Stimulated activated CD4-positive, alpha-beta T cell treated with anti-CD3 and anti-CD28 coated beads, Interleukin-2, amount 100 ng/mL, for 4 hours (primary cell): ENCODE results near the gene HNRNPD.
A peak's percentile ranks its signal among the peaks of the same experiment; 100 is the strongest.
"Not testable (repeated sequence)": the region's sequence is repeated elsewhere in the genome, so short reads cannot be mapped to it uniquely, and the experiment has no call there.

Source experiments
- DNase-seq: peaks from one replicate; pipeline ENCODE4 v3.0.0-alpha.2; 2020; ENCODE audit warnings: low read depth

Gene HNRNPD, protein sequence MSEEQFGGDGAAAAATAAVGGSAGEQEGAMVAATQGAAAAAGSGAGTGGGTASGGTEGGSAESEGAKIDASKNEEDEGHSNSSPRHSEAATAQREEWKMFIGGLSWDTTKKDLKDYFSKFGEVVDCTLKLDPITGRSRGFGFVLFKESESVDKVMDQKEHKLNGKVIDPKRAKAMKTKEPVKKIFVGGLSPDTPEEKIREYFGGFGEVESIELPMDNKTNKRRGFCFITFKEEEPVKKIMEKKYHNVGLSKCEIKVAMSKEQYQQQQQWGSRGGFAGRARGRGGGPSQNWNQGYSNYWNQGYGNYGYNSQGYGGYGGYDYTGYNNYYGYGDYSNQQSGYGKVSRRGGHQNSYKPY

DNA sequence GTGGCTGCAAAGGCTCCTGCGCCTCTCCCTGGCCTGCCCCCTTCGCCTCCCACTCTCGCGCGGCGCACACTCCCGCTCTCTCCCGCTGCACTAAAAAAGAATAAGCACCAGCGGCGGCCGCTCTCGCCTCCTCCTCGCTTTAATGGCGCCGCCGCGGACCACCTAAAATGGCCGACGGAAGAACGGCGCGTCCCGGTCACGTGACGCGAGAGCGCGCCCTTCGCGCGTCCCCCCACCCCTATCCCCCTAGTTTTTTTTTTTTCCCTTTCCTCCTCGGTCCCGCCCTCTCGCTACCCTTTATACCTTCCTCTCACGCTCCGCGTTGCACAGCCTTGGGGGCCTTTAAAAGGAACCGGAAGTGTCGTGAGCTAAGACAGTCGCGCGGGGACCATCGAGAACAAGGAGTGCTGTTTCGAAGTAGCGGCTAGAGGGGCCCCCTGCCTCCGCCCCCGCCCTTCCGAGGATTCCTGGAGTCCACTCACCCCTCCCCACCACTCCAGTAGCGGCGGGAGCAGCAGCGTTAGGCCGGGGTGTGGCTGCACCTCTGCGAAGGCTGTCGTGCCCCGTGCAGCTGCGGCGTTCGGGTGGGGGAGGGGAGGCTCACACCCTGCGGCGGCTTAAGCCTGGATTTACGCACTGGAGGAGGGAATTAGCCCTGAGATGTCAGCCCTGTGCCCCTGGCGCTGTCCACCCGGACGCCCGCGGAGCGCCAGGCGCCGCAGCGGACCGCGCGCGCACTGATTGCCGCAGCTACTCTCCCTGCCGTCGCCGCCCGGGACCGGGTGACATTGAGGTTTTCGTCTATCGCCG is at the start of gene HNRNPD:
HNRNPD (minus strand) TSS at position 176 of the 810 bp plus-strand sequence. CDS start 313 bp downstream, outside the sequence.
- DNase-seq: peak; percentile 89

DNA sequence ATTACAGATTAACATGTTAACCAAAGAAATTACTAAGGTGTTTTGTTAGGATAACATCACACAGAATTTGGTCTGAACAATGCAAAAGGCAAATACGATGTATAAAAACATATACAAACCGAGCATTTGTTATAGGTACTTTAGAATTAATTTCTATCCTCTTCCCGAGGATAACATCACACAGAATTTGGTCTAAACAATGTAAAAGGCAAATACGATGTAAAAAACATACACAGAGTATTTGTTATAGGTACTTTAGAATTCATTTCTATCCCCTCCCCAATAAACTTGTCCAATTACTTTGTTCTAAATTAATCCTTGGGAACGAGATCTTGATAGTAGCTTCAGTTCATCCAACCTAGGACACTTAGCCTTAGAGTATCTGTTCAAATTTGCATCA is 48.8 kb upstream of the HNRNPD start:
- DNase-seq: no peak

DNA sequence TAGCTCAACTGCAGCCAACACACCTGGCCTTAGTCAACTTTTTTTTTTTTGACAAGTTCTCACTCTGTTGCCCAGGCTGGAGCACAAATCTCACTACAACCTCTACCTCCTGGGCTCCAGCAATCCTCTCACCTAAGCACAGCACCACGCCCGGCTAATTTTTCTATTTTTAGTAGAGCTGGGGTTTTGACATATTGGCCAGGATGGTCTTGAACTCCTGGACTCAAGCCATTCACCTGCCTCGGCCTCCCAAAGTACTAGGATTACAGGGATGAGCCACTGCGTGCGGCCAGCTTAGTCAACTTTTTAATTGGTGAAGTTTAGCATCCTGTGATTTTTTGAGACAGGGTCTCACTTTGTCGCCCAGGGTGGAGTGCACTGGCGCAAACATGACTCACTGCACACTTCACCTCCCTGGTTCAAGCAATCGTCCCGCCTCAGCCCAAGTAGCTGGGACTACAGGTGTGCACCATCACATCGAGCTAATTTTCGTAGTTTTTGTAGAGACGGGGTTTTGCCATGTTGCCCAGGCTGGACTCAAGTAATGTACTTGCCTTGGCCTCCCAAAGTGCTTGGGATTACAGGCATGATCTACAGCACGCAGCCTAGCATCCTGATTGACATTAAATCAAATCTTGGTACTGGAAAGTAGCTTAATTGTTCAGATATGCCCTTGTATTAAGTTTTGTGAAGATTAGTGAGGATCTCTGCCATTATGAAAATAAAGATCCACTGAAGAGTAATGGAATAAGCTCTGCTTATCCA is 48.2 kb upstream of the HNRNPD start:
- DNase-seq: no peak

DNA sequence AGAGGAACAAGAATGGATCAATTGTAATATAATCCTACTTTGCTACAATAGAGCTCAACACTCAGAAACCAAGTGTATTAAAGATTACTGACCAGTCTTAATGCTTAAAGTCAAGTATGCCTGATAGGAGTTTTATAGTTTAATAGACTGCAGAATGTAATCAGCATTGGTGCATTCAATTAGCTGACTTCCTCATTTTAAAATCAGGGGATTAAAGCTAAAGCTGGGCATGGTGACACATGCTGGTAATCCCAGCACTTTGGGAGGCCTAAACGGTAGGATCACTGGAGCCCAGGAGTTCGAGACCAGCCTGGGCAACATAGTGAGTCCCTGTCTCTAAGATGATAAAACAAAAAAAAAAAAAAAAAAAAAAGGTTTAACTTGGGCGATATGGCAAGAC is 45.7 kb upstream of the HNRNPD start:
- no peak for DNase-seq

DNA sequence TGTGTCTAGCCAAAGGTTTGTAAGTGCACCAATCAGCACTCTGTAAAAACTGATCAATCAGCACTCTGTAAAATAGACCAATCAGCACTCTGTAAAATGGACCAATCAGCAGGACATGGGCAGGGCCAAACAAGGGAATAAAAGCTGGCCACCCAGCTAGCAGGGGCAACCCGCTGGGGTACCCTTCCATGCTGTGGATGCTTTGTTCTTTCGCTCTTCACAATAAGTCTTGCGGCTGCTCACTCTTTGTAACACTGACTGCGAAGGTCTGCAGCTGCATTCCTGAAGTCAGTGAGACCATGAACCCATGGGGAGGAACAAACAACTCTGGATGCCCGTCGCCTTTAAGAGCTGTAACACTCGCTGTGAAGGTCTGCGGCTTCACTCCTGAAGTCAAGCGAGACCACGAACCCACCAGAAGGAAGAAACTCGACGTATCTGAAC is 42.2 kb upstream of the HNRNPD start:
- no peak for DNase-seq

DNA sequence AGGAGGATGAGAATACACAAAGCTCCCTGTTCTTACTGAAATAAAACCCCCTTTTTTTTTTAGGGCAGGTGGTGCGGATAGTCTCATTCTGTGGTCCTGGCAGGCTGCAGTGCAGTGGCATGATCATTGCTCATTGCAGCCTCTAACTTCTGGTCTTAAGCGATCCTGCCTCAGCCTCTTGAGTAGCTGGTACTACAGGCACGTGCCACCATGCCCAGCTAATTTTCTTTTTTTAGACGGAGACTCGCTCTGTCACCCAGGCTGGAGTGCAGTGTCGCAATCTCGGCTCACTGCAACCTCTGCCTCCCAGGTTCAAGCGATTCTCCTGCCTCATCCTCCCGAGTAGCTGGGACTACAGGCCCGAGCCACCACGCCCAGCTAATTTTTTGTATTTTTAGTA is 41.3 kb upstream of the HNRNPD start:
- not testable (repeated sequence) for DNase-seq

DNA sequence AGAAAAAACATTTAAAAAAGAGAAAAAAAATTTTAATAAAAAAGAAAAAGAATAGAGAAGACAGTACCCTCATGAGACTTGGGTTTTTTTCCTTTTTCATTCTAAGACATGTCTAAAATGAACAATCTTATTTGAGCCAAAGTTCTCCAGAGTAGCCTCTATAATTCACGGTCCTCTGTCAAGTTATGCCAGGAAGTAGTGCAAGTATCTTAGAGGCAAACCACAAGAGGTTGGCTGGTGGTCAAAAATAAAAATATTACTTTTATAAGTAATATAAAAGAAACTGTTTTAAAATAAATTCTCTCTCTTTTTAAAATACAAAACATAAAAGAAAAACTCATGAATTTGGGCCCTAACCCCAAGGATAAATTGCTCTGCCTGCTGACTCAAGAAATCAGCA is 29.9 kb upstream of the HNRNPD start:
- DNase-seq: no peak

DNA sequence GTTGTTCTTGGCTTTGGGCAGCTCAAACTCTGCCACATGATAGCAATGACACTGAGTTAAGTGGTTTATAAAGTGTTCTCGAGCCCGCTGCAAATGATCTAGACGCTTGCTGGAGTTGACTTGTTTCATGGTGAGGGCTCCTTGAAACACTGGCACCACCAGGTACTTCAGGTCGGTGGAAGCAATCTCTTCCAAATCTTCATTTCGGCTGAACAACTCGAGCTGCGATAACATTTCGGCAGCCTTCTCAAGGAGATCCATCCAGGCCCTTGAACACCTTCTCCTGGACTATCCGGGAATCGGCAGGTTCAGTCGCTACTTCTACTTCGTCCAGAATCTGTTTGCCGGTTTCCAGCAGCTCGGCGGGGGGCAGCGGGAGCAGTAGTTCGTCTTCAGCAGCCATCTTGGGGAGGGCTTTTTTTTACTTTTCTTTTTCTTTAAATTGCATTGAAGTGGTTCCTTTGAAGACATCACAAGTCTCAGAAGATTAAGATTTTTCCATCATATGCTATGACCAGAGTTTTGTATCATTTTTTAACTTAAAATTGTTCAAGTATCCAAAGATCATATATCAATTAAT is 28.5 kb upstream of the HNRNPD start:
- DNase-seq: no peak

DNA sequence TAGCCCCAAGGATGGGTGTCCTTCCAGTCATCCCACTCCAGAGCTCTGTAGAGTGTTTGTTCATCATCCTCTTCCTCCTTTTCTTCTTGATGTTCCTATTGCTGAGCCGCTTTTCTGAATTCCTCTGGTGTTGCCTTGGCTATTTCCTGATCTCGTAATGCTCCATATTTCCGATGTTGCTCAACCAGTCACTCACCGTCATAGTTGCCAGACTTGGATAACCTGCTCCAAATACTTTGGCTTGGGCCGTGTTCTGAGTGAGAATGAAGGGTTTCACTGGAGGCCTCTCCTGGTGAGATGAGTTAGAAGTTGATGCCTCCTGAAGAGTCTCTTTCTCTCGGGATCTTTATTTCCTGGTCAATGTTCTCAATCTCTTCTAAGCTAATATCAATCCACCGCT is 27.8 kb upstream of the HNRNPD start:
- no peak for DNase-seq

DNA sequence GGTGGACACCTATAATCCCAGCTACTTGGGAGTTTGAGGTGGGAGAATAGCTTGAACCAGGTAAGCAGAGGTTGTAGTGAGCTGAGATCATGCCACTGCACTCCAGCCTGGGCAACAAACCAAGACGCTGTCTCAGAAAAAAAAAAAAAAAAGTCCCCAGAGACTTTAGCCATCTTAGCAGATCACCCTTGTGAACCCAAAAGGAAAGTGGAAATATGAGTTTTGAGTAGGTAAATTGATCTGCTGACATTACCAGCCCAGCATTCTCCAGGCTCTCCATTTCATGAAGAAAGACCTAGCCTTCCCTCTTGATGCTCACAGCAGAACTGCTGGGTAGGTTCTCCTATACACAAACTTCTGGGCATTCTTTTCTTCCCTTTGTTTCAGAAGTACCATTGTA is 24.5 kb upstream of the HNRNPD start:
- no peak for DNase-seq

DNA sequence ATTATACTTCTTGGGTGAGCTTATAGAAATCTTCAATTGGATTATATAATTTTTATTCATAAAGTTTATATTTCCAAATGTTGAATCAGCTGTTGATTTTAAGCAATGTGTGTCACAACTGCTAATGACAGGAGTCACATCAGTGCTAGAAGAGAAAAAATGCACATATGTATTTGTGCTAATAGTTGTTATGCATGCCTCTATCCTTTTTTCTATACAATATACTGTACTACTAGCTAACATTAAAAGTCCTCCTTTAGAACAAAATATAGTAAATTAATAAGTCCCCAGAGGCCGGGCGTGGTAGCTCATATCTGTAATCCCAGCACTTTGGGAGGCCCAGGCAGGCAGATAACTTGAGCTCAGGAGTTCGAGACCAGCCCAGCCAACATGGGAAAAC is 23.7 kb upstream of the HNRNPD start:
- DNase-seq: no peak

DNA sequence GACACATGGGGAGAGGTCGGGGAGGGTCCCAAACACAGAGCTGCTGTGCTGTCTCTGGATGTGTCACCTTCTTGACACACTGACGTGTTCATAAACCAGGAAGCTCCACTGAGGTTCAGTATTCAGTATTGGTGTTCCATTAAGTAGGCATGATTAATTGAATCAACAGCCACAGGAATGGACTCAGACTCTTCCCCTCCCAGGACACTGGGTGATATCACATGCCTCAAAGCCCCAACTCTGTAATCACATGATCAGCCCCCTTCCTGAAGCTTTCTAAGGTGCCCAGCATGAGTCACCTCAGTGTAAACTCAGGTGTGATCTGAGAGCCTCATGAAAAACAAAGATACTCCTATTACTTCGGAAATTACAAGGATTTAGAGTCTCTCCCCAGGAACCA is 21.1 kb upstream of the HNRNPD start:
- DNase-seq: no peak

DNA sequence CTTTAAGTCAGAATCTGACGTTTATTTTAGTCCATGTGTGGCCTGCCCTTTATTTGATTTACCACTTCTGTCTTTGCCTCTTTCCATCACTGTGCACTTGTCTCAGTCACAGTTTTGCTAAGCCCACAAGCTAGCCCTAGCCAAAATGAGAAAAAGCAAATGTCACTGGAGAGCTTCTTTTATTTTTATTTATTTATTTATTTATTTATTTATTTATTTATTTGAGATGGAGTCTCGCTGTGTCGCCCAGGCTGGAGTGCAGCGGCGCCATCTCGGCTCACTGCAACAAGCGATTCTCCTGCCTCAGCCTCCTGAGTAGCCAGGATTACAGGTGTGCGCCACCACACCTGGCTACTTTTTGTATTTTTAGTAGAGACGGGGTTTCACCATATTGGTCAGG is 16.3 kb upstream of the HNRNPD start:
- DNase-seq: not testable (repeated sequence)

DNA sequence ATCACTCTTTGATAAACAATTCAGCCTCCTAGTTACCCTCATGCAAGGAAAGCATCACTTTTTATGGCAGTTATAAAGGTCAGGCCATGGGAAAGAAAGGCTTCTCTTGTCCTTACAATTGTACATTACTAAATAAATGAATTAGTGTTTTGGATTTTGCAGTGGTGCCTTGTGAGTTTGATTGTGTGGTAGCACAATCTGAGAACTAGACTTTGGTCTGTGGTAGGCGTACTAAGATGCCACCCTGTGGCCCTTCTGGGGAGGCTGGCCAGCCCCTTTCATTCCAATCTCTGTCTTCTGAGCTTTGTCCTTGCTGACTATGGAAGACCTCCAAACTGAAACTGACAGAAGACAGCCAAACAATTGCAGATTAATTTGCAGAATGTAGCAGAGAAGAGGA is 14.6 kb upstream of the HNRNPD start:
- no peak for DNase-seq

DNA sequence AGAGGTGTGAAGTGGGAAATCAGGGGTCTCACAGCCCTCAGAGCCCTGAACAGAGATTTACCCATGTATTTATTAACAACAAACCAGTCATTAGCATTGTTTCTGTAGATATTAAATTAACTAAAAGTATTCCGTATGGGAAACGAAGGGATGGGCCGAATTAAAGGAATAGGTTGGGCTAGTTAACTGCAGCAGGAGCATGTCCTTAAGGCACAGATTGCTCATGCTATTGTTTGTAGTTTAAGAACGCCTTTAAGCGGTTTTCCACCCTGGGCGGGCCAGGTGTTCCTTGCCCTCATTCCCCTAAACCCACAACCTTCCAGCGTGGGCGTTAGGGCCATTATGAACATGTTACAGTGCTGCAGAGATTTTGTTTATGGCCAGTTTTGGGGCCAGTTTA is 12.5 kb upstream of the HNRNPD start:
- not testable (repeated sequence) for DNase-seq

DNA sequence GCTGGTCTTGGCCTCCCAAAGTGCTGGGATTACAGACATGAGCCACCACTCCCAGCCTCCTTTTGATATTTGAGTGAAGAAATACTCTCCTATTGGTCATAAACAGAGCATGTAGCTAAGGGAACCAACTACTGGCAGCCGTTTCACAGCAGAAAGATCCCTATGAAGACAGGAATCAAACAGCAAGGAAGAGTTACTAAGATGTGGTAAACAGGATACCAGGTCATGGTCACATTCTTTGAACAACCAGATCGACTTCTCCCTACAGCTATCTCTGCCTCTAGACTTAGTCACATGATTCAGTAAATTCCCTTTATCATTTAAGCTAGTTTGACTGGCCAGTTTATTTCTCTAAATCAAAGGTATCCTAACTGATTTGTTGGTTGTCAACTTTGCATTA is 9.0 kb upstream of the HNRNPD start:
- DNase-seq: no peak

DNA sequence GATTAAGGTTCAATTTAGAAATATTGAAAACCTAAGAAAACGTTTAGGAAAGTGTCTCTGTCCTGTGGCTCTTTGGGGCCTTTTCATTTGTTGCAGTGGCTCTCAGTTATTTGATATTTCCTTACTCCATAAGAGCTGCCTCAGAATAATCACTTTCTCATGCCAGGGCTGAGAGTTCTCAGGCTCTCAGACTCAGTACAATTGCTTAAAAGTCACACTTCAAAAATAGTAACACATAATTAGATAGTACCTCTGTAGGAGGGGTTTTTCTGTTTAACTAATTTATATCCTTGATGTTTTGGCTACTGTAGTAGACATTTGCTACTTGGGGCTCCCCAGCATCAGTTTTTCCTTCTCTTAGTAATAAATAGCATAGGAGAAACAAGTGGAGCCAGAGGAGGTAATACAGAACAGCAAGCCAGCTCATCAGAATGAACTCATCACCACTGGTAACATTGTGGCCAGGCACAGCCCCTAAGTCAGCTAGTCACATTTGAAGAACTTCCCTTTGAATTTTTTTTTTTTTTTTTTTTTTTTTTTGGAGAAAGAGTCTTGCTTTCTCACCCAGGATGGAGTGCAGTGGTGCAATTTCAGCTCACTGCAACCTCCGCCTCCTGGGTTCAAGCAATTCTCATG is 8.0 kb upstream of the HNRNPD start:
- DNase-seq: no peak

DNA sequence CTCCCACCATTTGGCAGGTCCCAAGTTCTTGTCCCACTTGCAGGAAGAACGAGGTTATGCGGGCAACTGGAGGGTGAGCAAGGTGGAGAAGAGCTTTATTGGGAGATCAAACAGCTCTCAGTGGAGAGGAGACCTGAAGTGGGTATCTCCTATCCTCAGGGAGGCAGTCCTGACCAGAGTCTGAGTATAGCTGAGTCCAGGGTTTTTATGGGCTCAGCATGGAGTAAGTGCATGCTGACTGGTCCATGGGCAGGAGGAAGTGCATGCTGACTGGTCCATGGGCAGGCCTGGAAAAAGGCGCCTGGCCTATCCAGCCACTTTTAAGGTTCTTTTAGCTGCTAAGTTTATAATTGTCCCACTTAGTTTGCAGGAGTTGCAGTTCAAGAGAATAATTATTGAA is 7.4 kb upstream of the HNRNPD start:
- DNase-seq: no peak

DNA sequence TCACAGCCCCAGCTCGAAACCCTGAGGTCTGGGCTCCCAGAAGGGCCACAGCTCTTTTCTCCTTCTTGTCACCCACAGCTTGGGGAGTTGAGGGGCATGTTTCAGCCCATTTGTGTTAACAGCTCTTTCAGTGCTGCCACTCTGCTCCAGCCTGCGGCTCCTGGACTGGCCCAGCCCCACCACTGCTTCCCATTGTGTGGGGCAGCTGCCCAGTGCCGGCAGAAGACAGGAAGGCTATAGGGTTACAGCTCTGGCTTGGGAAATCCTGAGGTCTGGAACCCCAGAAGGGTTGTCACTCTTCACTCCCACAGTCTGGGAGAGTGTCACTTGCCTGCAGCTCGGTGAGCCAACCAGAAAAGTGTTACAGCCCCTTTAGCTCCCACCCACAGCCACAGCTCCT is 7.0 kb upstream of the HNRNPD start:
- no peak for DNase-seq

DNA sequence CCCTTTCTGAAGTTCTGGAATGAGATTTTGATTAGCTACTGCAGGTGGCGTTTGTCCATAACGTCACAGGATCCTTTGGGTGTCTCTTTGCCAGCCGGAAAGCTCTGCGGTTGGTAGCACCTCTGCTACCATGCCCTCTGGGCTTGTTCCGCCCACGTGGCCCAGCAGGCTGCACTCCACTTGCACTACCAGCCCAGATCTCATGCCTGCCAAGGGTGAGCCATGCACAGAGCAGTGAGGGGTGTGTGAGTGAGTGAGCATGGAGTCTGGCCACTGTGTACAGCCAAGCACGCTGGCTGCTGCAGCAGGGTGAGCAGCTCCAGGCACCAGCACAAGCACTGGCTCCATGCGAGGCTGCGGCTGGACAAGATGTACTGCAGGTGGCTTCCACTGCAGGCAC is 6.6 kb upstream of the HNRNPD start:
- no peak for DNase-seq

DNA sequence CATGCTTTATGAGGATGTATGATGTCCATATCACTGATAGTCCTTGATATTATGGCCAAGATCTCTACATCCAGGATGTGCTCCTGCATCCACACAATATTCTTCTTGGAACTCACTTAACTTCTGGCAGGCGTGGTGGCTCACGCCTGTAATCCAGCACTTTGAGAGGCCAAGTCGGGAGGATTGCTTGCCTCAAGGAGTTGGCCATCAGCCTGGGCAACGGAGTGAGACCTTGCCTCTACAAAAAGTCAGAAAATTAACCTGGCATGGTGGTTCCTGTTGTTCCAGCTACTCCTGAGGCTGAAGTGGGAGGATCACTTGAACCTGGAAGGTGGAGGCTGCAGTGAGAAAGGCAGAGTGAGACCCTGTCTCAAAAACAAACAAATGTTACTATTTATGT is 2.3 kb upstream of the HNRNPD start:
- no peak for DNase-seq

DNA sequence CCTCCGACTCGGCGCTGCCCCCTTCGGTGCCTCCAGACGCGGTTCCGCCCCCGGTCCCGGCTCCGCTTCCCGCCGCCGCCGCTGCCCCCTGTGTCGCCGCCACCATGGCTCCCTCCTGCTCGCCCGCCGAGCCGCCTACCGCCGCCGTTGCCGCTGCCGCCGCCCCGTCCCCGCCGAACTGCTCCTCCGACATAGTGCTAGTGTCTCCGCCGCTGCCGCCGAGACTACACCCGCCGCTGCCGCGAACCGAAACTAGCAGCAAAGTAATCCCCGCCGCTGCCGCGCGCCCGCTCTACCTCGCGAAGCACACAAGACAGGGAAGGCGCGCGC is 340 bp downstream of the HNRNPD start:
- peak; percentile 13 for DNase-seq
